NCI-H345 (cell line): ENCODE results near the gene TUBB4A.
"Not testable (repeated sequence)": the region's sequence is repeated elsewhere in the genome, so short reads cannot be mapped to it uniquely, and the experiment has no call there.

ENCODE experiments used
- DNase-seq: peaks from one replicate; lab custom pipeline; 2025; lab: John Stamatoyannopoulos, UW

TUBB4A gene

GRCh38 chr19:6501740-6502648 is at the start of gene TUBB4A:
TUBB4A (minus strand) TSS chr19:6502309; CDS start chr19:6502212, 97 bp downstream.
- no peak for DNase-seq

GRCh38 chr19:6551091-6551490 is 49.0 kb upstream of the TUBB4A start:
- DNase-seq = no peak

GRCh38 chr19:6550679-6551078 is 48.6 kb upstream of the TUBB4A start:
- DNase-seq = not testable (repeated sequence)

- DNase-seq = no peak
These were observed 41.8 kb upstream of the TUBB4A start for GRCh38 chr19:6543866-6544347.

- no peak for DNase-seq
These were observed 39.0 kb upstream of the TUBB4A start for GRCh38 chr19:6540918-6541689.

- no peak for DNase-seq
These were observed 37.4 kb upstream of the TUBB4A start for GRCh38 chr19:6539514-6539913.

- DNase-seq = no peak
These were observed 33.5 kb upstream of the TUBB4A start for GRCh38 chr19:6535558-6536137.

- DNase-seq = no peak
These were observed 32.5 kb upstream of the TUBB4A start for GRCh38 chr19:6534451-6535093.

GRCh38 chr19:6533746-6534418 is 31.8 kb upstream of the TUBB4A start:
- DNase-seq = no peak

- no peak for DNase-seq
These were observed 30.9 kb upstream of the TUBB4A start for GRCh38 chr19:6533000-6533328.

- DNase-seq = no peak
These were observed 30.3 kb upstream of the TUBB4A start for GRCh38 chr19:6532244-6532999.

GRCh38 chr19:6531956-6532243 is 29.8 kb upstream of the TUBB4A start:
- DNase-seq = no peak

GRCh38 chr19:6531163-6531955 is 29.2 kb upstream of the TUBB4A start:
- no peak for DNase-seq

GRCh38 chr19:6530386-6531162 is 28.5 kb upstream of the TUBB4A start, which contains the start of gene TNFSF9:
TNFSF9 (plus strand) TSS chr19:6531026; CDS start chr19:6531037, 11 bp downstream.
- DNase-seq = peak; percentile 43

GRCh38 chr19:6529937-6530385 is 27.9 kb upstream of the TUBB4A start:
- DNase-seq = no peak

- DNase-seq = no peak
These were observed 27.2 kb upstream of the TUBB4A start for GRCh38 chr19:6529351-6529750.

- no peak for DNase-seq
These were observed 26.5 kb upstream of the TUBB4A start for GRCh38 chr19:6528544-6529121.

GRCh38 chr19:6527893-6528543 is 25.9 kb upstream of the TUBB4A start:
- no peak for DNase-seq
